Epithelial cell of esophagus (primary cell): ENCODE data around the gene SLC6A6.
A peak's percentile ranks its signal among the peaks of the same experiment; 100 is the strongest.

Source experiments
- DNase-seq: peaks from one replicate; pipeline ENCODE4 v3.0.0; 2010; ENCODE audit warnings: low read depth
- H3K4me3 ChIP-seq: 2 replicates; pipeline ENCODE4 v1.5.1; 2011; ENCODE audit warnings: mild to moderate bottlenecking, low read length, control low read depth
- CTCF ChIP-seq: IDR thresholded peaks from 2 replicates; pipeline ENCODE4 v1.5.1; 2011; ENCODE audit warnings: low read depth, mild to moderate bottlenecking, low read length, control low read depth, inconsistent platforms; ENCODE audit not compliant: insufficient read depth; ENCODE audit errors: missing control alignments

Gene SLC6A6

GRCh38 chr3:14424711-14425580, 22.5 kb downstream of the SLC6A6 start:
- no peak for TF ChIP-seq CTCF
- DNase-seq = no peak
- no peak overlapping the region for H3K4me3 ChIP-seq

GRCh38 chr3:14425581-14426304, 23.3 kb downstream of the SLC6A6 start:
- TF ChIP-seq CTCF = no peak
- H3K4me3 ChIP-seq = no peak overlapping the region
- peak; percentile 58 for DNase-seq

- no peak for DNase-seq
- no peak overlapping the region for H3K4me3 ChIP-seq
- no peak for TF ChIP-seq CTCF
Measured at GRCh38 chr3:14426305-14426620, 23.9 kb downstream of the SLC6A6 start.

GRCh38 chr3:14428087-14429033, 26.0 kb downstream of the SLC6A6 start:
- DNase-seq = no peak
- no peak for TF ChIP-seq CTCF
- H3K4me3 ChIP-seq = no peak overlapping the region

- TF ChIP-seq CTCF = no peak
- DNase-seq = peak; percentile 20
- H3K4me3 ChIP-seq = no peak overlapping the region
Measured at GRCh38 chr3:14429237-14429636, 26.8 kb downstream of the SLC6A6 start.

GRCh38 chr3:14429640-14430039, 27.2 kb downstream of the SLC6A6 start:
- no peak for DNase-seq
- TF ChIP-seq CTCF = no peak
- no peak overlapping the region for H3K4me3 ChIP-seq
